BE2C (cell line): ENCODE data around the gene B3GALT6.

Source experiments
- DNase-seq: peaks from one replicate; pipeline ENCODE4 v3.0.0-alpha.2; 2020
- H3K27me3 ChIP-seq: fragments of 250-450 bp; sonication (Bioruptor Pico); 2 replicates; pipeline ENCODE4 v1.5.1; 2020; ENCODE audit warnings: mild to moderate bottlenecking
- H3K36me3 ChIP-seq: fragments of 250-450 bp; sonication (Bioruptor Pico); 2 replicates; pipeline ENCODE4 v1.5.1; 2020; ENCODE audit warnings: mild to moderate bottlenecking
- H3K4me1 ChIP-seq: fragments of 250-450 bp; sonication (Bioruptor Pico); 2 replicates; pipeline ENCODE4 v1.5.1; 2020
- H3K4me3 ChIP-seq: 2 replicates; pipeline ENCODE4 v1.5.1; 2011; ENCODE audit warnings: low read depth, low read length
- H3K9me3 ChIP-seq: fragments of 250-450 bp; sonication (Bioruptor Pico); 2 replicates; pipeline ENCODE4 v1.5.1; 2020
- TF ChIP-seq, protein P1 (sequence below): IDR thresholded peaks from 2 replicates; pipeline ENCODE4 v1.5.1; 2012; ENCODE audit warnings: mild to moderate bottlenecking, low read depth, low read length

Gene B3GALT6

DNA sequence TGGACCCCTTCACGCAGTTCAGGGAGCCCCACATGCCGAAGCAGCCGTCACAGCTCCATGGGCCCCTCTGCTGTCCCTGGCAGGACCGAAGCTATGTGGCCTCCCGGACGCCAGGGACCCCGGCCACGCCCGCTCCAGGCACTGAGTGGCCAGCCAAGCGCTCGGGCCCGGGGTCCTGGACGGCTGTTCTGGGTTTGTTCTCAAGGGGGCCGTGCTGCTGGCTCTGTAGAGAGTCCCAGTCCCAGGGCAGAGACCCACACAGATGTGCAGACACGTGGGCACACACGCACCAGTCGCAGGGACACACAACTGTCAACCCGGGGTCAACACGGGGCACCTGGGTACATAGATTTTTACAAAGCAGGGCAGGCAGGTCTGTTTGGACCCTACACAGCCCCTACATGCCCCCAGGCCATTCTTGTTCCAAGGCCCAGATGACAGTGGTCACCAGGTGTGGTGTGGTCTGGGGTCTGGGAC is 6.7 kb downstream of the B3GALT6 start:
- no peak for DNase-seq
- Histone ChIP-seq H3K9me3 (no peaks in the 10 kb centered on the region), H3K27me3 (peaks cover 55% of the 10 kb centered on the region), H3K36me3 (no peaks in the 10 kb centered on the region; the same call in none of the 2 replicates), H3K4me3 (no peak overlapping the region), H3K4me1 (peaks cover 19% of the 10 kb centered on the region)
- TF ChIP-seq, protein P1, sequence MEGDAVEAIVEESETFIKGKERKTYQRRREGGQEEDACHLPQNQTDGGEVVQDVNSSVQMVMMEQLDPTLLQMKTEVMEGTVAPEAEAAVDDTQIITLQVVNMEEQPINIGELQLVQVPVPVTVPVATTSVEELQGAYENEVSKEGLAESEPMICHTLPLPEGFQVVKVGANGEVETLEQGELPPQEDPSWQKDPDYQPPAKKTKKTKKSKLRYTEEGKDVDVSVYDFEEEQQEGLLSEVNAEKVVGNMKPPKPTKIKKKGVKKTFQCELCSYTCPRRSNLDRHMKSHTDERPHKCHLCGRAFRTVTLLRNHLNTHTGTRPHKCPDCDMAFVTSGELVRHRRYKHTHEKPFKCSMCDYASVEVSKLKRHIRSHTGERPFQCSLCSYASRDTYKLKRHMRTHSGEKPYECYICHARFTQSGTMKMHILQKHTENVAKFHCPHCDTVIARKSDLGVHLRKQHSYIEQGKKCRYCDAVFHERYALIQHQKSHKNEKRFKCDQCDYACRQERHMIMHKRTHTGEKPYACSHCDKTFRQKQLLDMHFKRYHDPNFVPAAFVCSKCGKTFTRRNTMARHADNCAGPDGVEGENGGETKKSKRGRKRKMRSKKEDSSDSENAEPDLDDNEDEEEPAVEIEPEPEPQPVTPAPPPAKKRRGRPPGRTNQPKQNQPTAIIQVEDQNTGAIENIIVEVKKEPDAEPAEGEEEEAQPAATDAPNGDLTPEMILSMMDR, result no peak

DNA sequence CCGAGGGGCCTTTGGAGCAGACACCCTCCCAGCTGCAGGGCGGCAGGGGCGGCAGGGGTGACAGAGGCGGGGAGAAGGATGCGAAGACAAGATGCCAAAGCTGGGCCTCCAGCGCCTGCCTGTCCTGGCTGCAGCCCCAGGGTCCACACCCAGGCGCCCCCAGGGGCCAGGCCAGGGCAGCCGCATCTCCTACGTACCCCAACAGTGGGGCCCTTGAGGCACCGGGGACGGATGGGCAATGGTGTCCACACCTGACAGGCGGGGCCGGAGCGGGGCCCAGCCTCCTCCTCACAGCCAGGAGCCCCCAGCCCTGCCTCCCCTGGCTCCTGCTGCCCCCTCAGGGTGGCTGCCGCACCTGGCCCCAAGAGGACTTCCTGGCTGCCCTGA is 7.2 kb downstream of the B3GALT6 start:
- Histone ChIP-seq H3K9me3 (no peaks in the 10 kb centered on the region), H3K4me3 (no peak overlapping the region), H3K4me1 (peaks cover 19% of the 10 kb centered on the region), H3K27me3 (peaks cover 59% of the 10 kb centered on the region), H3K36me3 (no peaks in the 10 kb centered on the region; the same call in none of the 2 replicates)
- DNase-seq, result no peak
- TF ChIP-seq, protein P1, result no peak

DNA sequence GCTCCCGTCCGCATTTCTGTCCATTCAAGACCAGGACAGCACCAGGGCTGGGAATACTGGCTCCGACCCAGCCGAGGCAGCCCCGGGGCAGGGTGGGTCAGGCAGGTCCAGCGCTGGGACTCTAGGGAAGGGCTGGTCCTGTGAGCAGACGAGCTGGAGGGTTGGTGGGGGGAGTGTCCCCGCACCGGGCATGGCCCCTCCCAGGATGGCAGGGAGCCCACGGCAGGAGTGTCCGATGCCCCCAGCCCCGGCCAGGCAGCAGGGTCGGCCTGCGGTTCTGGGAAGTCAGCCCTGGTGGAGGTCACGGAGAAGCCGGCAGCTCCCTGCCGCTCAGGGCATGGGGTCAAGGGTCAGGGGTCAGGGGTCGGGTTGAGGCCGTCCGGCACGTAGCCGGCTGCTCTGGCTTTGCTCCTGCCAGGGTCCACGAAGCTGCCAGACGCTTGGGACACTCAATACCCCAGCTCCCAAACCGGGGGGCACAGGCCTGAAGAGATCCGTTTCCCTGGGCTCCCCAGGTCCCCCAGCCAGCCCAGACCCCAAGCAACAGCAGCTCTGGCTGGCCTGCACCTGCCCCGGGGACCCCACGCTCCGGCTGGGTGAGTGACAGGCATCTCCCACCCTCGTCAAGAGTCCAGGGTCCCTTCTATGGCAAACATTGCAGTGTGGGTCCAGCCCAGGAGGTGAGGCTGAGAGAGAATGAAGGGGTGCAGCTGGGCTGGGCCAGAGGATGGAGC is 7.7 kb downstream of the B3GALT6 start:
- H3K27me3 ChIP-seq, result peaks cover 62% of the 10 kb centered on the region

DNA sequence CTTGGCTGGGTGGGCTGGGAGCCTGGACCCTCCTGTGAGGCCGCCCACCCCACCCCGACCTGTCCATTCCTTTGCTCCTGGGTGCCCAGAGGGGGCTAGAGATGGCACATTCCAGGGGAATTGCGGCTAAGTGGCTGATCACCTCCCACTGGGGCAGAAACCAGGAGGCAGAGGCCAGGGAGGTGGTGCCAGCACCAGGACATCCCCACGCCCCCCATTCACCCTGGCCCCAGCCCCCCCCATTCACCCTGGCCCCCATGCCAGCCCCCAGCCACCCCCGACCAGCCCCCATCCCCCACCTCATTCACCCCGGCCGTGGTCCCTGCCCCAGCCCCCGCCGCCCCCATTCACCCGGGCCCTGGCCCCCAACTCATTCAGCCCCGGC is 8.3 kb downstream of the B3GALT6 start:
- Histone ChIP-seq H3K36me3 (no peaks in the 10 kb centered on the region; the same call in 1 of the 2 replicates), H3K27me3 (peaks cover 63% of the 10 kb centered on the region), H3K4me1 (peaks cover 19% of the 10 kb centered on the region), H3K9me3 (no peaks in the 10 kb centered on the region), H3K4me3 (no peak overlapping the region)
- TF ChIP-seq, protein P1, result no peak
- DNase-seq, result no peak

More for the DNA sequence above, 7.7 kb downstream of the B3GALT6 start:
- Histone ChIP-seq H3K36me3 (no peaks in the 10 kb centered on the region; the same call in 1 of the 2 replicates), H3K4me3 (no peak overlapping the region), H3K4me1 (peaks cover 19% of the 10 kb centered on the region), H3K9me3 (no peaks in the 10 kb centered on the region)
- TF ChIP-seq, protein P1, result no peak
- no peak for DNase-seq

DNA sequence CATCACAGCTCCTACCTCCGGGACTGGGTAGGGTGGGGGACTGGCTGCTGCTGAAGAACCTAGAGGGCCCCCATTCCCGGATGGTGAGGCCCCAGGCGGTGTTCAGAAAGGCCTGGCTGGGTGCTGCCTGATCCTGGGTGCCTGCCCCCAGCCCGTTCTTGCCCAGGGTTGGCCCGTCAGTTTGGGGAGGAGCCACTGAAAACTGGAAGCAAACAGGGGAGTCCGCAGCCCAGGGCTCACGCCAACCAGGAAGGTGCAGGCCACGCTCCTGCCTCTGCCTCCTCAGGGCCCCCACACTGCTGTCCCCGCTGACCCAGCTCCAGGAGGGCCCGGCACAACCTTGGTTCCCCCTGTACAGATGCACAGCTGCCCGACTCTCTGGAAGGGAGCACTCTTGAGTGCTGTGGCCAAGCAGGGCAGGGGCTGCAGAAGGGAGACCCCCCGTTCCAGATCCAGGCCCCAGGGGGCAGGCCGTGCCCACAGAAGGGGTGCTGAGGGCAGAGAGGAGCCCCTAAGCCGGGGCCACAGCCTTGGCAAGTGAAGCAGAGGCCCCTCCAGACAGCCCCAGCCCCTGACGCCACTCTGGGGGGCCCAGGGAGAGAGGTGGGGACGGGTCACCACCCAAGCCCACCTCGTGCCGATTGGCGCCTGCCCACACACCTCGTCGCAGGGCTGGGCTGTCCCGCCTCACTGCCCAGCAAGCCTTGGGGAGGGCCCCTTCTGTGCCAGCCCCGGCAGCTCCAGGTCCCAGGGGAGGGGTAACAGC is 9.0 kb downstream of the B3GALT6 start:
- H3K4me1 ChIP-seq, result peaks cover 19% of the 10 kb centered on the region
- TF ChIP-seq, protein P1, result no peak
- no peaks in the 10 kb centered on the region for H3K9me3 ChIP-seq
- no peak overlapping the region for H3K4me3 ChIP-seq
- no peak for DNase-seq
- peaks cover 70% of the 10 kb centered on the region for H3K27me3 ChIP-seq
- no peaks in the 10 kb centered on the region for H3K36me3 ChIP-seq
